GM19395 (cell line): ENCODE measurements around the gene GRN.
"Not testable (repeated sequence)": the region's sequence is repeated elsewhere in the genome, so short reads cannot be mapped to it uniquely, and the experiment has no call there.

Experiments
- ATAC-seq: cut with Tn5 transposase; IDR thresholded peaks from one replicate; pipeline ENCODE4 v1.9.1; 2021; ENCODE audit warnings: mild to moderate bottlenecking, moderate library complexity; ENCODE audit not compliant: unreplicated experiment

Gene GRN

GRCh38 chr17:44359458-44360143, 14.5 kb downstream of the GRN start:
- no peak for ATAC-seq

- ATAC-seq = no peak
Observed at GRCh38 chr17:44360144-44360533, 15.0 kb downstream of the GRN start.

- ATAC-seq = no peak
Observed at GRCh38 chr17:44360826-44361225, 15.7 kb downstream of the GRN start.

GRCh38 chr17:44361292-44362260, 16.5 kb downstream of the GRN start:
- no peak for ATAC-seq

GRCh38 chr17:44362459-44362948, 17.4 kb downstream of the GRN start:
- ATAC-seq = no peak

GRCh38 chr17:44362949-44363612, 18.0 kb downstream of the GRN start:
- no peak for ATAC-seq

GRCh38 chr17:44363613-44364159, 18.6 kb downstream of the GRN start, which contains the start of gene FAM171A2:
Gene FAM171A2 (minus strand): TSS chr17:44363853. CDS start chr17:44363714, 139 bp downstream.
- ATAC-seq = no peak

- not testable (repeated sequence) for ATAC-seq
Observed at GRCh38 chr17:44365051-44365450, 19.9 kb downstream of the GRN start.

- ATAC-seq = no peak
Observed at GRCh38 chr17:44367231-44367979, 22.3 kb downstream of the GRN start.

- not testable (repeated sequence) for ATAC-seq
Observed at GRCh38 chr17:44368391-44369243, 23.5 kb downstream of the GRN start.

- ATAC-seq = not testable (repeated sequence)
Observed at GRCh38 chr17:44369414-44370023, 24.4 kb downstream of the GRN start.

- no peak for ATAC-seq
Observed at GRCh38 chr17:44372036-44372435, 26.9 kb downstream of the GRN start.

- no peak for ATAC-seq
Observed at GRCh38 chr17:44374306-44375195, 29.4 kb downstream of the GRN start.

- ATAC-seq = no peak
Observed at GRCh38 chr17:44375196-44376017, 30.3 kb downstream of the GRN start.

GRCh38 chr17:44376124-44376523, 31.0 kb downstream of the GRN start:
- ATAC-seq = no peak

GRCh38 chr17:44376779-44377178, 31.7 kb downstream of the GRN start:
- ATAC-seq = no peak

GRCh38 chr17:44378171-44378705, 33.1 kb downstream of the GRN start:
- no peak for ATAC-seq
